Mucosa of descending colon (tissue), 3 donors: ENCODE measurements around the gene NACAD. TPM values are rescaled to one million over a fixed set of nuclear protein-coding genes. Genes with fewer than 3 reads are reported as not detected.

Experiments
- ATAC-seq: fragments of 200-7000 bp; cut with Tn5 transposase; one replicate; pipeline ENCODE4 v1.9.1; 2020; ENCODE audit warnings: mild to moderate bottlenecking, moderate library complexity
- DNase-seq, 3 donors: peaks; one replicate each; pipeline ENCODE4 v3.0.0-alpha.2; 2020
- H3K36me3 ChIP-seq: fragments of 200-600 bp; one replicate; pipeline ENCODE4 v1.8.0; 2021; ENCODE audit warnings: low read depth, mild to moderate bottlenecking
- H3K4me1 ChIP-seq: fragments of 200-600 bp; one replicate; pipeline ENCODE4 v1.8.0; 2021; ENCODE audit warnings: low read depth, mild to moderate bottlenecking
- H3K4me3 ChIP-seq: fragments of 200-600 bp; one replicate; pipeline ENCODE4 v1.8.0; 2021; ENCODE audit warnings: mild to moderate bottlenecking
- H3K9me3 ChIP-seq: fragments of 200-600 bp; one replicate; pipeline ENCODE4 v1.8.0; 2021; ENCODE audit warnings: mild to moderate bottlenecking
- CTCF ChIP-seq: fragments of 200-600 bp; IDR thresholded peaks from one replicate; pipeline ENCODE4 v1.8.0; 2022; ENCODE audit warnings: antibody characterized with exemption, mild to moderate bottlenecking
- intact Hi-C, 2 donors: fragments of 100-400 bp; cut with DNase I in 1 of 2; cut with micrococcal nuclease in 1 of 2; formaldehyde crosslinking; loops; one replicate each; pipeline versions ENCODE4 v1.11.0 to v1.11.1; 2022; cut with DNase I, micrococcal nuclease
- total RNA-seq, 3 donors: library from RNA; stranded (reverse); fragmentation: NEBNext Ultra II Directional in 2 of 3; extraction: Animal tissue kit (Norgen Biotek cat#: 25700) in 2 of 3; gene quantifications; one replicate each; pipeline versions ENCODE4 v1.2.1 to v1.2.4, GENCODE V29; 2021 to 2023
- donor health status: DM: no; HTN: no; CAD: no; lungs with moderate emphysema.
- donor health status: DM: no; HTN: no; CAD: no.
- donor health status: DM: no; HTN: yes; CAD: no.

NACAD gene
- total RNA-seq, 3 donors from 2014 or later, result 0.49 to 14.5 (median 1.2) TPM

GRCh38 chr7:45080958-45081669, 7.7 kb downstream of the NACAD start:
- intact Hi-C loops, result no loop called here
- no peaks in the 10 kb centered on the region for H3K4me1 ChIP-seq
- ATAC-seq, result peak; percentile 8
- no peaks in the 10 kb centered on the region for H3K9me3 ChIP-seq
- no peak overlapping the region for H3K4me3 ChIP-seq
- TF ChIP-seq CTCF, result no peak
- DNase-seq, result no peak
- H3K36me3 ChIP-seq, result peaks cover 4% of the 10 kb centered on the region

- H3K4me3 ChIP-seq, result no peak overlapping the region
- TF ChIP-seq CTCF, result no peak
- intact Hi-C loops, result no loop called here
- H3K4me1 ChIP-seq, result no peaks in the 10 kb centered on the region
- no peaks in the 10 kb centered on the region for H3K9me3 ChIP-seq
- peaks cover 7% of the 10 kb centered on the region for H3K36me3 ChIP-seq
- ATAC-seq (peak; percentile 8), DNase-seq (no peak)
Measured at GRCh38 chr7:45080265-45080957, 8.4 kb downstream of the NACAD start.

GRCh38 chr7:45078125-45078681, 10.6 kb downstream of the NACAD start:
- TF ChIP-seq CTCF, result no peak
- H3K36me3 ChIP-seq, result peaks cover 10% of the 10 kb centered on the region
- DNase-seq (no peak), ATAC-seq (no peak)
- no peaks in the 10 kb centered on the region for H3K9me3 ChIP-seq
- no peak overlapping the region for H3K4me3 ChIP-seq
- no peaks in the 10 kb centered on the region for H3K4me1 ChIP-seq
- intact Hi-C loops, result no loop called here

GRCh38 chr7:45077579-45077978, 11.2 kb downstream of the NACAD start:
- Histone ChIP-seq H3K4me3 (no peak overlapping the region), H3K4me1 (no peaks in the 10 kb centered on the region), H3K36me3 (peaks cover 10% of the 10 kb centered on the region), H3K9me3 (no peaks in the 10 kb centered on the region)
- intact Hi-C loops, result no loop called here
- DNase-seq (no peak), ATAC-seq (no peak)
- no peak for TF ChIP-seq CTCF

DNA sequence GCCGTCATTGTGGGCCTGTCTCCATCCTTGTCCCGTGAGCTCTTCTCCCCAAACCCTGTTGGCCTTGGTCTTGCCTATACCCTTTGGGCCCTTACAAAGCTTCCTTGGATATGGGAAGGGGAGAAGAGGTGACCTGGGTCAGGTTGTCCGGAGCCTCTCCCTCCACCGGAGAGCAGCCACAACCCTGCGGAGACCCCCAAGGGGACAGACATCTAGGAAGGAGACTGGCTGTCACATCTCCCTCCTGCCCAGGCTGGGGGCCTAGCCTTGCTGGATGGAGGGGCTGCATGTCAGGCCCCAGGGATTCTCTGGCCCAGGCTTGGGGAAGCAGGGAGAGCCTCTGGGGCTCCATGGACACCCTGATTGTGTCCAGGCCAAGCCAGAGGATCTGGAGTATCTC, 11.8 kb downstream of the NACAD start:
- intact Hi-C loops, result no loop called here
- H3K36me3 ChIP-seq, result peaks cover 10% of the 10 kb centered on the region
- no peaks in the 10 kb centered on the region for H3K9me3 ChIP-seq
- no peak overlapping the region for H3K4me3 ChIP-seq
- no peak for TF ChIP-seq CTCF
- no peaks in the 10 kb centered on the region for H3K4me1 ChIP-seq
- ATAC-seq (no peak), DNase-seq (no peak)
